Endodermal cell (in vitro differentiated cells): ENCODE data around the gene COLEC11. TPM values are rescaled to one million over a fixed set of nuclear protein-coding genes. Genes with fewer than 3 reads are reported as not detected.

Experiments
- DNase-seq: peaks from one replicate; pipeline ENCODE4 v3.0.0-alpha.2; 2017
- H3K27ac ChIP-seq: 2 replicates; pipeline ENCODE4 v1.5.1; 2013; ENCODE audit warnings: mild to moderate bottlenecking, low read depth, low read length, moderate library complexity
- H3K27me3 ChIP-seq: 2 replicates; pipeline ENCODE4 v1.6.1; 2013; ENCODE audit warnings: mild to moderate bottlenecking, low read length, moderate library complexity; ENCODE audit not compliant: insufficient read depth, control insufficient read depth, poor library complexity, severe bottlenecking
- H3K36me3 ChIP-seq: 2 replicates; pipeline ENCODE4 v1.7.0; 2013; ENCODE audit warnings: mild to moderate bottlenecking, low read length, moderate library complexity; ENCODE audit not compliant: control insufficient read depth, insufficient read depth
- H3K4me1 ChIP-seq: one replicate; pipeline ENCODE4 v1.7.0; 2013; ENCODE audit warnings: low read length; ENCODE audit not compliant: control insufficient read depth, insufficient read depth
- H3K4me3 ChIP-seq: 2 replicates; pipeline ENCODE4 v1.5.1; 2013; ENCODE audit warnings: mild to moderate bottlenecking, low read length, moderate library complexity
- H3K9ac ChIP-seq: 2 replicates; pipeline ENCODE4 v1.6.1; 2013; ENCODE audit warnings: mild to moderate bottlenecking, low read length, moderate library complexity; ENCODE audit not compliant: poor library complexity, severe bottlenecking; ENCODE audit errors: extremely low read depth
- H3K9me3 ChIP-seq: 2 replicates; pipeline ENCODE4 v1.6.1; 2013; ENCODE audit warnings: mild to moderate bottlenecking, low read length, moderate library complexity; ENCODE audit not compliant: control insufficient read depth
- H3K27ac Mint-ChIP-seq: 2 replicates; pipeline ENCODE4 v1.8.0; 2020; ENCODE audit warnings: mixed read lengths
- H3K27me3 Mint-ChIP-seq: 2 replicates; pipeline ENCODE4 v1.8.0; 2021; ENCODE audit warnings: mild to moderate bottlenecking, mixed read lengths; ENCODE audit not compliant: insufficient read depth
- H3K36me3 Mint-ChIP-seq: 2 replicates; pipeline ENCODE4 v1.8.0; 2020; ENCODE audit warnings: low read depth, mixed read lengths
- H3K4me1 Mint-ChIP-seq: 2 replicates; pipeline ENCODE4 v1.8.0; 2020; ENCODE audit warnings: mixed read lengths
- H3K4me3 Mint-ChIP-seq: 2 replicates; pipeline ENCODE4 v1.8.0; 2020; ENCODE audit warnings: mild to moderate bottlenecking, moderate library complexity, mixed read lengths
- H3K9me3 Mint-ChIP-seq: 2 replicates; pipeline ENCODE4 v1.8.0; 2020; ENCODE audit warnings: mild to moderate bottlenecking, mixed read lengths
- WGBS, 2 experiments: methylation state at CpG; one replicate each; pipeline versions ENCODE4 v1.1.5 to v1.1.7; 2013; ENCODE audit warnings: missing lambda C conversion rate in 2 of 2, mixed read lengths in 1 of 2; ENCODE audit not compliant: insufficient coverage in 1 of 2, insufficient read length in 1 of 2; 5-methylcytosine and 5-hydroxymethylcytosine counted together
- total RNA-seq, 2 donors: library from RNA; stranded (reverse); fragmentation: NEBNext Ultra II Directional in 1 of 2; extraction: Animal tissue kit (Norgen Biotek cat#: 25700) in 1 of 2; gene quantifications; 2 replicates in 1 of 2; 3 replicates in 1 of 2; pipeline ENCODE4 v1.2.1, GENCODE V29; 2021
- TF ChIP-seq, protein P1 (sequence below): fragments of 200-600 bp; sonication (generic); conservative IDR thresholded peaks from 2 replicates; pipeline ENCODE4 v1.5.0; 2021; ENCODE audit warnings: antibody characterized with exemption, mild to moderate bottlenecking

COLEC11 gene
- total RNA-seq, 2 donors from 2014 or later, result 1.1 to 1.5 TPM

DNA sequence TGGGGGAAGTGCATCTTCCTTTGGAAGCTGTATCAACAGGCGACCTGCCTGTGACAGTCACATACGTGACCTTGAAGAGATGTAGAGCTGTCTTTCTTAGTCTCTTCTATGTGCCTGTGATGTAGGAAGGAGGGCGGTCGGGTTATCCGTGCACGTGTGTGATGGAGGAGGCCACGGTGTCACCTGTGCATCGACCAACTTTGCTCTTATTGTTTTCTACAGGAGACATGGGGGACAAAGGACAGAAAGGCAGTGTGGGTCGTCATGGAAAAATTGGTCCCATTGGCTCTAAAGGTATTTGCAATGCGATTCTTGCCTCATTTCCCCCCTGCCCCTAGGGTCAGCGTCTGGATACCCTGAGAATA, 42.4 kb downstream of the COLEC11 start:
- TF ChIP-seq, protein P1, sequence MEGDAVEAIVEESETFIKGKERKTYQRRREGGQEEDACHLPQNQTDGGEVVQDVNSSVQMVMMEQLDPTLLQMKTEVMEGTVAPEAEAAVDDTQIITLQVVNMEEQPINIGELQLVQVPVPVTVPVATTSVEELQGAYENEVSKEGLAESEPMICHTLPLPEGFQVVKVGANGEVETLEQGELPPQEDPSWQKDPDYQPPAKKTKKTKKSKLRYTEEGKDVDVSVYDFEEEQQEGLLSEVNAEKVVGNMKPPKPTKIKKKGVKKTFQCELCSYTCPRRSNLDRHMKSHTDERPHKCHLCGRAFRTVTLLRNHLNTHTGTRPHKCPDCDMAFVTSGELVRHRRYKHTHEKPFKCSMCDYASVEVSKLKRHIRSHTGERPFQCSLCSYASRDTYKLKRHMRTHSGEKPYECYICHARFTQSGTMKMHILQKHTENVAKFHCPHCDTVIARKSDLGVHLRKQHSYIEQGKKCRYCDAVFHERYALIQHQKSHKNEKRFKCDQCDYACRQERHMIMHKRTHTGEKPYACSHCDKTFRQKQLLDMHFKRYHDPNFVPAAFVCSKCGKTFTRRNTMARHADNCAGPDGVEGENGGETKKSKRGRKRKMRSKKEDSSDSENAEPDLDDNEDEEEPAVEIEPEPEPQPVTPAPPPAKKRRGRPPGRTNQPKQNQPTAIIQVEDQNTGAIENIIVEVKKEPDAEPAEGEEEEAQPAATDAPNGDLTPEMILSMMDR, result no peak
- no peak overlapping the region for H3K4me3 Mint-ChIP-seq
- H3K4me1 Mint-ChIP-seq, result no peaks in the 10 kb centered on the region
- H3K9ac ChIP-seq, result no peak overlapping the region
- no peaks in the 10 kb centered on the region for H3K9me3 ChIP-seq
- no peak overlapping the region for H3K4me3 ChIP-seq
- no peaks in the 10 kb centered on the region for H3K36me3 ChIP-seq
- H3K4me1 ChIP-seq, result no peaks in the 10 kb centered on the region
- no peaks in the 10 kb centered on the region for H3K9me3 Mint-ChIP-seq
- H3K27ac ChIP-seq, result no peak overlapping the region
- H3K27me3 Mint-ChIP-seq, result peaks cover 17% of the 10 kb centered on the region
- peak; percentile 12 for DNase-seq
- WGBS, 2 experiments, result 91 to 95% methylated on average over 10 to 11 of the region's 11 CpGs
- no peaks in the 10 kb centered on the region for H3K27me3 ChIP-seq
- H3K36me3 Mint-ChIP-seq, result no peaks in the 10 kb centered on the region
- no peak overlapping the region for H3K27ac Mint-ChIP-seq

DNA sequence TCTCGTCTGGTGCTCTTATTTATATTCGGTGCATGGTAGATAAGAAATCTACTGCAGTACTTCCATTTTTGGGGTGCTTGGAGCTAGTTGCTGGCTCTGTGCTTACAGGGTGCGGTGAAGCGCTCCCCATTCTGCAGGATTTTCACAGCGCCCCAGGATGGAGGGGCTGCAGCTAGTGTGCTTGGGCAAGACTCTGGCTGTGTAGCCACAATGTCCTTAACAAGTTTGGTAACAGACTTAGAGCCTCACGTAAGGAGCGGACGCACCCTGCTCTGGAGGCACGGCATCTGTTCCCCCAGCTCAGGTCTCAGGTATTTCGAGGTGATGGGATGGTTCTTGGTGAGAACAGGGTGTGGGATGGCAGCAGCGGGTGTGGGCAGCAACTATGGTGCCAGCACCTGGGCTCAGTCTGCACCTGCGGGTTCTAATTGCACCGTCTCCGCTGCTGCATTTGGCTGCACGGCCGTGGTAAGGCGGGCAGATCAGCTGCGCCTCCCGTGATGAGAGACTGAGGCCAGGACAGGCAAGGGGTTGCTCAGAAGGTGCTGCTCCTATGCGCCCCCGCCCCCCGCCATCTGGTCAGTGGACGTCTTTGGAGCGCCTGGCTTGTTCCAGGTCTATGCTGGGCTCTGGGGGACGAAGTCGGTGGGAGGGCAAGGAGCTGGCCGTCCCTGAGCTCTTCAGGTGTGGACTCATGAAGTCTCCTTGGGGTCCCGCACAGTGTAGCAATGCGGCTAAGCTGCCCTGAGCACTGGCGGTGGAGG, 43.0 kb downstream of the COLEC11 start:
- Histone ChIP-seq H3K27ac (no peak overlapping the region), H3K27me3 (no peaks in the 10 kb centered on the region), H3K36me3 (no peaks in the 10 kb centered on the region), H3K4me1 (no peaks in the 10 kb centered on the region), H3K9ac (no peak overlapping the region), H3K4me3 (no peak overlapping the region), H3K9me3 (no peaks in the 10 kb centered on the region)
- peak; percentile 16 for DNase-seq
- no peaks in the 10 kb centered on the region for H3K9me3 Mint-ChIP-seq
- TF ChIP-seq, protein P1, result no peak
- no peaks in the 10 kb centered on the region for H3K4me1 Mint-ChIP-seq
- no peaks in the 10 kb centered on the region for H3K36me3 Mint-ChIP-seq
- no peak overlapping the region for H3K27ac Mint-ChIP-seq
- H3K27me3 Mint-ChIP-seq, result peaks cover 14% of the 10 kb centered on the region
- 92% methylated on average over 22 to 30 of the region's 30 CpGs for WGBS, 2 experiments
- no peak overlapping the region for H3K4me3 Mint-ChIP-seq

DNA sequence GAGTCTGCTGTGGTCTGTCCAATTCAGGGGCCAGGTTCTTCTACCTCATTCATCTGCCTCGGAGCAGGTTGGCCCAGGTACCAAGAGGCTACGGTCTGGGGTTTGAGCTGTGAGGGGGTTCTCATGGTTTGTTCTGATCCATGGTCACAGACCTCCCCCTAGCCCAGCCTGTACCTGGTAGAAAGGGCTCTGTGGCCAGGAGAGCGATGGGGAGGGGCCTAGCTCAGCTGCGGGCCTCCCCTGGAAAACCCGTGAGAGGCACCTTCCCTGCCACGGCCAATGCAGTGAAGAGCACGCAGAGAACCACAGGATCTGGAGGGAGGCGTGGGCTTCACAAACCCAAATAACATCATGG, 43.5 kb downstream of the COLEC11 start:
- no peaks in the 10 kb centered on the region for H3K4me1 ChIP-seq
- no peak overlapping the region for H3K4me3 ChIP-seq
- H3K27ac Mint-ChIP-seq, result no peak overlapping the region
- TF ChIP-seq, protein P1, result no peak
- no peaks in the 10 kb centered on the region for H3K36me3 Mint-ChIP-seq
- H3K36me3 ChIP-seq, result no peaks in the 10 kb centered on the region
- H3K9me3 ChIP-seq, result no peaks in the 10 kb centered on the region
- 90 to 100% methylated on average over 3 to 8 of the region's 8 CpGs for WGBS, 2 experiments
- no peaks in the 10 kb centered on the region for H3K4me1 Mint-ChIP-seq
- no peak overlapping the region for H3K9ac ChIP-seq
- H3K27me3 ChIP-seq, result no peaks in the 10 kb centered on the region
- H3K4me3 Mint-ChIP-seq, result no peak overlapping the region
- H3K9me3 Mint-ChIP-seq, result no peaks in the 10 kb centered on the region
- H3K27me3 Mint-ChIP-seq, result peaks cover 12% of the 10 kb centered on the region
- peak; percentile 41 for DNase-seq
- H3K27ac ChIP-seq, result no peak overlapping the region
